GM03348 (cell line): ENCODE data around the gene ISM1.

Experiments
- DNase-seq: peaks from one replicate; pipeline ENCODE4 v3.0.0; 2012; ENCODE audit warnings: low spot score

ISM1 gene

GRCh38 chr20:13348311-13349234, 127.5 kb downstream of the ISM1 start:
- DNase-seq: no peak

- no peak for DNase-seq
Measured at GRCh38 chr20:13349235-13349604, 128.1 kb downstream of the ISM1 start.
